Uterus (tissue), 2 donors: ENCODE results near the gene TNS2.

Source experiments
- POLR2A ChIP-seq, 2 donors: fragments of 450-650 bp; IDR thresholded peaks; one replicate each; pipeline ENCODE4 v1.6.1; 2016; ENCODE audit warnings: antibody characterized with exemption in 2 of 2, mild to moderate bottlenecking in 1 of 2, moderate library complexity in 1 of 2
- TF ChIP-seq, protein P1 (sequence below), 4 experiments: fragments of 200-600 bp in 2 of 4; fragments of 450-650 bp in 2 of 4; sonication (generic) in 2 of 4; IDR thresholded peaks; one replicate each; pipeline ENCODE4 v1.5.1; 2016 to 2019; ENCODE audit warnings: antibody characterized with exemption in 4 of 4, mild to moderate bottlenecking in 2 of 4, moderate library complexity in 1 of 4

DNA sequence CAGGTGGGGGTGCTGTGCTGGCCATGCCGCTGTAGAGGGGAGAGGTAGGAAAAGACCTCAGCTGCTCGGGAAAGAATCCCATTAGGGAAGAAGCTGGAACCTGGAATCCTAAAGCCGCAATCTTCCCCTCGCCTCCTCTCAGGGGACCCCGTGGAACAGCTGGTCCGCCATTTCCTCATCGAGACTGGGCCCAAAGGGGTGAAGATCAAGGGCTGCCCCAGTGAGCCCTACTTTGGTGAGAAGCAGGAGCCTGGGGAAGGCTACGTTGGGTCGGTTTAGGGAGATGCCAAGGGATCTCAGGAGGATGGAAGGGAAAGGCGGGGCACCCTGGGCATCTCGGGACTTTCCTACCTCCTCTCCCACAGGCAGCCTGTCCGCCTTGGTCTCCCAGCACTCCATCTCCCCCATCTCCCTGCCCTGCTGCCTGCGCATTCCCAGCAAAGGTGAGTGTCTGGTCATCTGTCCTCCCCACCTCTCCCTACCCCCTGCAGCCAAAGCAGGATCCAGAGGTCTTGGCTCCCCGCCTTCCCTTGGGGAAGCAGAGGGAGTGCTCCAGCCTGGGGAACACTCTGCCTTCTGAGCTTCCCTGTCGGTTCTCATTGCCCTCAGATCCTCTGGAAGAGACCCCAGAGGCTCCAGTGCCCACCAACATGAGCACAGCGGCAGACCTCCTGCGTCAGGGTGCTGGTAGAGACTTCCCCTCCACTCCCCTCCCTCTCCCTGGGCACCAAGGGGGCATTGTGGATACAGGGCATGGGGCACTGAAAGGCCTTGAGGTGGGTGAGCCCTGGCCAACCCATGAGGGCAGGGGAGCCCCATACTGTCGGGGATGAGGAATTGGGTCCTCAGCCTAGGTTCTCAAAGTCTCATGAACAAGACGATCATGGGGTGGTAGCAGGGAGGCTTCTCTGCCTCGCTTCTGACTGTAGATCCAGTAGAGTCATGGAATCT is 12.4 kb downstream of the TNS2 start:
- TF ChIP-seq, protein P1, sequence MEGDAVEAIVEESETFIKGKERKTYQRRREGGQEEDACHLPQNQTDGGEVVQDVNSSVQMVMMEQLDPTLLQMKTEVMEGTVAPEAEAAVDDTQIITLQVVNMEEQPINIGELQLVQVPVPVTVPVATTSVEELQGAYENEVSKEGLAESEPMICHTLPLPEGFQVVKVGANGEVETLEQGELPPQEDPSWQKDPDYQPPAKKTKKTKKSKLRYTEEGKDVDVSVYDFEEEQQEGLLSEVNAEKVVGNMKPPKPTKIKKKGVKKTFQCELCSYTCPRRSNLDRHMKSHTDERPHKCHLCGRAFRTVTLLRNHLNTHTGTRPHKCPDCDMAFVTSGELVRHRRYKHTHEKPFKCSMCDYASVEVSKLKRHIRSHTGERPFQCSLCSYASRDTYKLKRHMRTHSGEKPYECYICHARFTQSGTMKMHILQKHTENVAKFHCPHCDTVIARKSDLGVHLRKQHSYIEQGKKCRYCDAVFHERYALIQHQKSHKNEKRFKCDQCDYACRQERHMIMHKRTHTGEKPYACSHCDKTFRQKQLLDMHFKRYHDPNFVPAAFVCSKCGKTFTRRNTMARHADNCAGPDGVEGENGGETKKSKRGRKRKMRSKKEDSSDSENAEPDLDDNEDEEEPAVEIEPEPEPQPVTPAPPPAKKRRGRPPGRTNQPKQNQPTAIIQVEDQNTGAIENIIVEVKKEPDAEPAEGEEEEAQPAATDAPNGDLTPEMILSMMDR (IDR thresholded peaks at IDR 0.05): no peak
- no peak for TF ChIP-seq POLR2A (IDR thresholded peaks at IDR 0.05)
